Sciatic nerve (tissue), 2 donors: ENCODE measurements around the gene SYNPR. TPM values are rescaled to one million over a fixed set of nuclear protein-coding genes. Genes with fewer than 3 reads are reported as not detected.

Experiments
- ATAC-seq: fragments of 200-7000 bp; cut with Tn5 transposase; one replicate; pipeline ENCODE4 v1.9.1; 2020; ENCODE audit warnings: mild to moderate bottlenecking, moderate library complexity
- DNase-seq: peaks from one replicate; pipeline ENCODE4 v3.0.0-alpha.2; 2020; ENCODE audit warnings: low spot score
- intact Hi-C: fragments of 100-400 bp; cut with DNase I; formaldehyde crosslinking; loops from one replicate; pipeline ENCODE4 v1.14.2; 2022
- total RNA-seq: library from RNA; stranded (reverse); fragmentation: NEBNext Ultra II Directional; extraction: Animal tissue kit (Norgen Biotek cat#: 25700); gene quantifications from one replicate; pipeline ENCODE4 v1.2.1, GENCODE V29; 2021
- donor health status: DM: no; HTN: no; CAD: no.
- donor health status: DM: no; HTN: no; CAD: no.

Gene SYNPR
- total RNA-seq, 1 donor from 2014 or later = not detected

GRCh38 chr3:63497641-63498040 is 219.5 kb downstream of the SYNPR start:
- no peak for ATAC-seq
- DNase-seq = no peak
- intact Hi-C loops = no loop called here

DNA sequence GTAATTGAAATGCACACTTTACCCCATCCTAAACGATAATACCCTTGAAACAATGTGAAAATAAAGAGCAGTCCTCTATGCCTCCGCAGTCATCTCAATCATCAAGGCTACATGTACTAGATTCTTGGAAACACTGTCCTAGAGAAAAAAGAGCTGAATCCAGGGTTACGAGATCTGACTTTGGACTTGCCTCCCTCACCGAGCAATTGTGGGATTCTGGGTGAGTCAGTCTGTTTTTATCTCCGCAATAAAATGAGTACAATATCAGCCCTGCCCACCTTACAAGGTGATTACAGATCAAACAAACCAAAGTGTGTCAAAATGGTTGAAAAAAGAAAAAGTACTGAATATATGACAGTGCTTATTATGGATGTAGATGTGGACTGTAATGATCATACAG is 222.1 kb downstream of the SYNPR start:
- intact Hi-C loops = no loop called here
- DNase-seq (no peak), ATAC-seq (no peak)

DNA sequence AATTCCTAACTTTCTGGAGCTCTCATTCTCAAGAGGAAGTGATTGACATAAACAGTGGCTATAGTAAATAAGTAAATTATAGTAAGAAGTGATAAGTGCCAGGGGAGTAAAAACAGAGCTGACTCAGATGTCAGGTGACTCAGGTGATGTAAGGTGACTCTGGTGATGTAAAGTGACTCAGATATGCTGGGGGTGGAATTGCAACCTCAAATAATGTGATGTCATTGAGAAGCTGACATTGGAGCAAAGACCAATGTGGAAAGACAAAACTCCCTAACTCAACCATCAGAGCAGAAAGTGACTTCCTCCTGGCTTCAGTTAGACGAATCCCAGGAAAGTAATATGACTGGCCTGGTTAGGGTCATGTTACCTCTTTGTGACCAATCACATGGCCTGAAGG is 230.2 kb downstream of the SYNPR start:
- no peak for DNase-seq
- intact Hi-C loops = no loop called here
- ATAC-seq = no peak

DNA sequence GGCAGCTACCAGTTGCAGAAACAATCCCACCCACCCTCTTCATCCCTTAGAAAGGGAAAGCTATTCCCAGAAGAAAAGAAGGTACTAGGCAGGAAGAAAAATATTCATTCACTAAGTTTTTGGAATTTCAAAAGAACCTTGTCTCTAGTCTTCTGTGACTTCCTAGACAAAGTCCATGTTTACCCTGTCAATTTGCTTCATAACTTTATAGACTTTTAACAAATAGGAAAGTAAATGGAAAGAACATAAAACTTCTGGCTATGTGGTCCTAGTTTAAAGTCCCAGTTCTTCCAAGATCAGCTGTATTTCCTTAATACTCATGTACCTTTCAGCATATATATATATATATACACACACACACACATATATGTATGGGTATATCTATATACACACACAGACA is 230.7 kb downstream of the SYNPR start:
- intact Hi-C loops = no loop called here
- DNase-seq (no peak), ATAC-seq (no peak)

DNA sequence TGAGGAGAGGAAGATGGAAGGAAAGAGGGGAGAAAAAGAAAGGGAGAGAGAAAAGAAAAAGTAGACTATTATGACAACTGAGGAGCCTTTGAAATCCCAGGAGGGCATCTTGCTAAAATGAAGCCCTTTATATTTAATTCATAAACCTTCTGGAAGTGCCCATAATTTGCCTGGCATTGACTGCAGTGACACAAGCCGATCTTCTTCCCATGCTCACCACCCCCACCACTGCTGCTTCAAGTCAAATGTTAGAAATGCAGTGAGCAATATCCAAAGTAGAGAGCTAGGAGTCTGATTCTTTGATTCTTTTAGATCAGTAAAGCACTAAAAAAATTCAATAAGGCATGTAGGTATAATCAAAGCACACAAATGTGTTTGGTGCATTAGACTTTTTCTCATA is 235.7 kb downstream of the SYNPR start:
- DNase-seq = no peak
- no peak for ATAC-seq
- intact Hi-C loops = no loop called here

- intact Hi-C loops = no loop called here
- DNase-seq (no peak), ATAC-seq (no peak)
Observed at GRCh38 chr3:63514678-63515077, 236.6 kb downstream of the SYNPR start.

- ATAC-seq = no peak
- intact Hi-C loops = no loop called here
- DNase-seq = no peak
Observed at GRCh38 chr3:63519426-63519825, 241.3 kb downstream of the SYNPR start.

- intact Hi-C loops = no loop called here
- ATAC-seq (no peak), DNase-seq (no peak)
Observed at GRCh38 chr3:63521657-63522056, 243.5 kb downstream of the SYNPR start.

- DNase-seq (no peak), ATAC-seq (no peak)
Observed at GRCh38 chr3:63523100-63523499, 245.0 kb downstream of the SYNPR start.

DNA sequence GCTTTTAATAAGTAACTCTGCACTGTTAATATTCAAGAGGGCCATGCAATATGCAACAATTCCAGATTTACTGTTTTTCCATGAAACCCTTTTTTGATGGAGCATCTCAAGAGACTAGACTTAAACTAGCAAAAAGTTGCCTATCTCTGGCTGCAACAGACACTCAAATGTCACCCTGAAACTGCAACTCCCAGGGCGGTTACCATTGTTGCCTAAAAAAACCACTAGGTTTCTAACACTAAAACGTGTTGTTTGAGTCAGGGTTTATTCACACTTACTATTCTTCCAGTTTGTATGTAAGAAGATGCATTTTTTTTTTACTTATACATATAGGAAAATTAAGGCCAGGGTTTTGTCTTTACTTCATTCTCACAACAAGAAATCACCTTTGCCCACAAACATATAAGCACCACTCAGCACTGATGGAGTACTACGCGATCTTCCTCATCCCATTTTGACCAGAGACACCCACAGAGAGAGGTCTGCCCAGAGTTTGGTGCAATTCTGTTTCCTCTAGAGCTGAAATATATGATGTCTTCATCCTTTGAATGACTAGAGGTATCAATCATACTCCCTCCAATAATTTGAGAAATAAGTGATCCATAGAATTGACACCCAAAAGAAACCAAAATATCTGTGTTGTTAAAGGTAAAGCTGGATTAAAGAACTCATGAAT is 250.4 kb downstream of the SYNPR start:
- ATAC-seq = no peak
- intact Hi-C loops = no loop called here
- DNase-seq = no peak

More at GRCh38 chr3:63523100-63523499, 245.0 kb downstream of the SYNPR start:
- intact Hi-C loops = no loop called here

DNA sequence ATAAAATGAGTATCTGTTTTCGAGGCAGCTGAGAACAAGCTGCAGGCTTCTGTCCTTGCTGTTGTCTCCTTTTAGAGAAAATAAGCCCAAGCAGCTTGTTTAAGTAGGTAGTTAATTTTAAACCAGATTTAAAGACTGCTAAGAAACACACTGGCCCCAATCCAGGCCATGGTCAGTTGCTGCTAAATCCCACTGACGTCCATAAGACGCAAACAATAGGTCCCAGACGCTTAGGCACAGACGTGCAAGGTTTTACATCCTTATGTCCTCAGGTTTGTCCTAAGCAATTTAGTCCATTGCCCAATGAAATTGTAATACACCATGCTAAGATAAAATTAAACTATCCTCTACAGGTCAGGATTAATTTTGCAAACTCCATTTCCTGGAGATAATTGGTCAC is 254.4 kb downstream of the SYNPR start:
- ATAC-seq = no peak
- DNase-seq = no peak
- intact Hi-C loops = no loop called here

DNA sequence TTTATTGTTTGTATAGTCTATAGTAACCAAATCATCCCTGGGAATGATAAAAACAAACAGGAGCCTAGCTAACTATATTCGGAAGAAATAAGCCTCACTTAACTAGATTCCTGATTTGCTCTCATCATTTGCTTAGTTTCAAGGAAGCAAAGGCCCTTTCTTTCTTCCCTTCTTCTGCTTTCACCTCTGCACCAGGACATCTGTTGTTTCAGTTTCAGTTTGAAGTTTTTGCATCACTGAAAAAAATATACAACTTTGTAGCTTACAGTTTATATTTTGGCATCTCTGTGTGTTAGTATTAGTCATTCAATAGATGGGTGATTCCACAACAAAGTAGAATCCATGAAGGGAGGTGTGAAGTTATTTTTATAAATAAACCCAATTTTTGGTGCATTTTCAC is 260.8 kb downstream of the SYNPR start:
- ATAC-seq = no peak
- intact Hi-C loops = no loop called here

DNA sequence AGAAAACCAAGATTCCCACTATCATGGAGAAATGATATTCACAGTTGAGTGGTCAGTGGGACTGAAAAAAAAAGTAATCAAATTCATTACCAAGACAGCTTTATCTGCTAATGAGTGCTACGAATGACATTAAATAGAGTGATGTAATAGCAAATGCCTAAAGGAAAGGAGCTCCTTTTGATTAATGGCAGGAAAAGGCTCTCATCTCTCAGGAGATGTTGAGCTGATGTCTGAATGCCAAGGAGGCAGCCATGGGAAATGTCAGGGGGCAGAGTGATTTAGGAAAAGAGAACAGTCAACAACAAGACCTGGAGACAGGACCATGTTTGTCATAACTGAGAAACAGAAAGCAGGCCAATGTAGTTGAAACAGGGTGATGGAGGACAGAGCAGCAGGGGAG is 277.7 kb downstream of the SYNPR start:
- ATAC-seq (no peak), DNase-seq (no peak)
- intact Hi-C loops = no loop called here

More for the DNA sequence above, 260.8 kb downstream of the SYNPR start:
- no peak for DNase-seq

- intact Hi-C loops = no loop called here
- DNase-seq (no peak), ATAC-seq (no peak)
Observed at GRCh38 chr3:63556401-63556800, 278.3 kb downstream of the SYNPR start.

- no peak for ATAC-seq
Observed at GRCh38 chr3:63557912-63558311, 279.8 kb downstream of the SYNPR start.

DNA sequence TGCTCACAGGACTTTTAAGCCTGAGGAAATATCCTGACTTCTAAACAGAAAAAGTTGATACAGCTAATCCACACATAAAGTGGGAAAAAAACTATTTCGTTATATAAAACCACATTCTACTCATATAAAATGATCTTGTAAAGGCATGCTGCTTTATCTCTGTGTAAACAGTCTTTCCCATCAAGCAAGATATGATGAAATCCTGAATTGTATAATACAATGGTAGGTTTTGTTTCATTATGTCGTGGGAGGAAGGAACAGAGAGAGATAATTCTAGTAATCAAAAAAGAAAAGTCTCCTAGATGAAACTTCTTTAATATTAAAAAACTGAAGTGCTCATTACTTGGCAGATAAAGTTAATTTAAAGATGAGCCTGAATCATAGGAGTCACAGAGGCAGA is 281.8 kb downstream of the SYNPR start:
- intact Hi-C loops = no loop called here
- DNase-seq (no peak), ATAC-seq (no peak)

More at GRCh38 chr3:63557912-63558311, 279.8 kb downstream of the SYNPR start:
- DNase-seq = no peak
- intact Hi-C loops = no loop called here

- ATAC-seq = no peak
- DNase-seq = no peak
- intact Hi-C loops = no loop called here
Observed at GRCh38 chr3:63561879-63562278, 283.8 kb downstream of the SYNPR start.

DNA sequence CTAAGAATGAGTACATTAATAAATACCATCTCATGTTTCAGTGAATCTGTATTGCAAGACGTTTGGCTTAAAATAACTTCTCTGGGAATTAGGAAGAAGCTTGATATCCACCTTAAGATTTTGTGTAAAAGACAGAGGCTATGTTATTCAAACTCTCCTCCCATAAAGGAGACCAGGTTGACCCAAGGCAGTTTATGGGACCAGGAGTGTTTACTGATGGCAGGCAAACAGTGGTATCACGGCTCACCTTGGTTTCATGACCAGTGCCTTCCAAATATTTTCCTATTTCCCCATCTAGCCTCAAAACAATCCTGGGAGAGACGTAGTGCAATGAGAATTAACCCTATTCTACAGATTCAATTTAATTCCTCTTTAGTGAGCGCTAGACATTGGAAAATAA is 284.2 kb downstream of the SYNPR start:
- ATAC-seq (no peak), DNase-seq (no peak)
- intact Hi-C loops = no loop called here

DNA sequence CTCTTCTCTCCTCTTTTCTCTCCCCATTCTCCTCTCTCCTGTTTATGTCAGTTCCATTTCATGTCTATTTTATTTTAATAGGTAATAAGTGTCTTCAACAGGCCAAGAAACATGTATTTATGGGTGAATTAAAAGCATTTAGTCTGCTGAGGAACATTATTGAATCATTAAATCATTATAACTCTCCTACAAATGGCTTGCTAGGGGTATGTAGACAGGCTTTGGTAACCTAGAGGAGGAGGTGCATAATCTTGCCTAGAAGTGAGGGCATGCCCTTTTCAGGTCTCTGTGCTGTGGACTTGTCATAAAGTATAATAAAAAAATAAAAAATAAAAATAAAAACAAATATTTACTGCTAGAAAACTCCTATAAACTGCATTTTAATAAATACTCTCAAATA is 285.5 kb downstream of the SYNPR start:
- intact Hi-C loops = no loop called here
- DNase-seq = no peak
- ATAC-seq = no peak

DNA sequence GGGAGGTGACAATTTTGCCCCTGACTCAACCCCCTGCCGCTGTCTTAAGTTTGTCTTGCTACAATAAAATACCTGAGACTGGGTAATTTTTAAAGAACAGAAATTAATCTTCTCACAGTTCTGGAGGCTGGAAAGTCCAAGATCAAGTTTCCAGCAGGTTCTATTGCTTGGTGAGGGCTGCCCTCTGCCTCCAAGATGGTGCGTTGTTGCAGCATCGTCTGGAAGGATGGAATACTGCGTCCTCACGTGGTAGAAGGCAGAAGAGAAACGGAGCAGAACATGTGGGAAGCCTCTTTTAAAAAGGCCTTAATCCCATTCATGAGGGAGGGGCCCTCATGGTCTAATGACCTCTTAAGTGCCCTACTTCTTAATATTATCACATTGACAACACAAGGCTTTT is 287.1 kb downstream of the SYNPR start:
- no peak for ATAC-seq
- intact Hi-C loops = no loop called here

GRCh38 chr3:63571682-63572081 is 293.6 kb downstream of the SYNPR start:
- intact Hi-C loops = no loop called here
- ATAC-seq (no peak), DNase-seq (no peak)

More for the DNA sequence above, 287.1 kb downstream of the SYNPR start:
- DNase-seq = no peak
